Hematopoietic multipotent progenitor cell treated with erythropoietin and hydrocortisone succinate and interleukin-3 and kit ligand, for 8 days (in vitro differentiated cells): Measurements from ENCODE around the gene RNF223.
"Not testable (repeated sequence)": the region's sequence is repeated elsewhere in the genome, so short reads cannot be mapped to it uniquely, and the experiment has no call there.

Experiments
- DNase-seq: peaks from one replicate; pipeline ENCODE4 v3.0.0-alpha.2; 2015

Gene RNF223

DNA sequence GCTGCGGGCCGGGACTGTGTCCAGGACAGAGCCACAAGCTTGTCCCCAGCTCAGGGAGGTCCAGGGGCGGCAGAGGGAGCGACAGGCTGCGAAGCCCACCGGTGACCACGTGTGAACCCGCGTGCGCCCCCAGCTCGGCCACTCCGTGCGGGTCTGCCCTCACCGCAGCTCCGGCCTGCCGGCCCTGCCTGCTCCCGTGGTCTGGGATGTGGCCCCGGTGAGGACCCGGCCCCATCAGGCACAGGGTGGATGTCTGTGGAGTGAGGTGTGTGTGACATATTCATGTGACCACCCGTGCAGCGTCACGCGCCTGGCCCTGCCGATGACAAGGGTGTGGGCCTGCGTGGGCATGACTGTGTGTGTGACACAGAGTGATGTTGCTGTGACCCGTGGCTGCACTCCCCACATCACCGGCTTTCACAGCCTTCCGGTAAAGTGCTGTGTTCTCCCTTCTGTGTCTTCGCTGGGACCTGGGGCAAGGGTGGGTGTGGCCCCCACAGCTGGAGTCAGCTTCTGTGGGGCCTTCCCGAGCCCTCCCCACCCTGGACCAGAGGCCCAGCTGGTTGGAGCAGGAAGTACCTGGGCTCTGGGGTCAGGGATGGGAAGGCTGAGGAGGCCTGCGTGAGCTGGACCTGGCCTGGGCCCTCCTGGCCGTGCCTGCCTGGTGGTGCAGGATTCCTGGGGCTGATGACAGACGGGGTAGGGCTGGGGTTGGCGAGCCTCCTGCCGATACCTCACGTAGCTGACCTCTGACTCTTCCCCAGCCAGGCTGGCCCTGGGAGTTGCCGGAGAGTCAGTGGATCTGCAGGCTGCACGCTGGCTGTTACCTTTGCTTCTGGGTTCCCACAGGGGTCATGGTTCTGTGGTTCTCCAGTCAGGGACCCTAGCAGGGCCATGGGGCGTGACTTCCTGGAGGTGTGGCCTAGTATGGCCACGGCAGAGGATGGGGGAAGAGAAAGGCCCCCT, 4.1 kb downstream of the RNF223 start:
- DNase-seq, result no peak

DNA sequence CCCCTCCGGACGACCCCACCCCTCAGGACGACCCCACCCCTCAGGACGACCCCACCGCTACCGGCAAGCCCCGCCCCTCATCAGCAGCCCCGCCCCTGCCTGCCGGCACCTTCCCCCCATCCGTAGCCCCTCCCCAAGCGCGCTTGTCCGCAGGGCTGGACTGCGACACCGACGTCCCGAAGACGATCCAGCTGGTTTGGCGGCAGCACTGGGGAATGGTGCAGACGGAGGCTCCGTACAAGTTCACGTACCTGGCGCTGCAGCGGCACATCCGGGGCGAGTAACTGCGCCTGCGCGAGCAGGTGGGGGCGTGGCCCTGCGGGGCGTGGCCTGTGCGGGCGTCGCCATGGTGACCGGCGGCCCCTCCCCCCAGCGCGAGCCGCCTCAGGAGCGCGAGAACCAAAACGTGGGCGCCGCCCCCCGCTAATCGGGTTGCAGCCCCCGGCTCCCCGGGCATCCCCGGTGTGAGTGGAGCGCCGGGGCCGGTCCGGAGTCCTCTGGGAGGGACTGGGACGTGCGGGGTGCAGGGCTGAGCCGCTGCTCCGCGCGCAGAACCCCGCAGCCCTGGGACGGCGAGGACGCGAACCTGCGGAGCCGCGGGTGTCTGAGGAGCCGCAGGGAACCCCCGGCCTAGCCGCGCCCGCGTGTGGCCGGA, 4.9 kb downstream of the RNF223 start:
- DNase-seq, result peak; percentile 72

DNA sequence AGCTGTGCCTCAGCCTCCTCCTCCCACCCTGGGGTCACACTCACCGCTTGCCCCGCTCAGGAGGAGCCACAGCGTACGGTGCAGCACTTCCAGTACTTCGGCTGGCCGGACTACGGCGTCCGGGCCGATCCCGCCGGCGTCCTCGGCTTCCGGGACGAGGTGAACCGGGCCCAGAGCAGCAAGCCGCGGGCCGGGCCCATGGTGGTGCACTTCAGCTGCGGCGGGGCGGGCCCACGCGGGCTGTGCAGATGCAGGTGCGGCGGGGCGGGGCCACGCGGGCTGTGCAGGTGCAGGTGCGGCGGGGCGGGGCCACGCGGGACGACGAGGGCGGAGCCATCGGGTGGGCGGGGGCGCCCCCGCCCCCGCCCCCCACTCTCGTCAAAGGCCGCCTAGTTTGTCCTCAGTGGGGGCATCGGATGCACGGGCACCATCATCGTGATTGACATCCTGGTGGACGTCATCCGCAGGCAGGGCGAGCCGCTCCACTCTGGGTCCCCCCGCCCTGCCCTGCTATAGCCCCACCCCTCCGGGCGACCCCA, 5.5 kb downstream of the RNF223 start:
- DNase-seq, result no peak

DNA sequence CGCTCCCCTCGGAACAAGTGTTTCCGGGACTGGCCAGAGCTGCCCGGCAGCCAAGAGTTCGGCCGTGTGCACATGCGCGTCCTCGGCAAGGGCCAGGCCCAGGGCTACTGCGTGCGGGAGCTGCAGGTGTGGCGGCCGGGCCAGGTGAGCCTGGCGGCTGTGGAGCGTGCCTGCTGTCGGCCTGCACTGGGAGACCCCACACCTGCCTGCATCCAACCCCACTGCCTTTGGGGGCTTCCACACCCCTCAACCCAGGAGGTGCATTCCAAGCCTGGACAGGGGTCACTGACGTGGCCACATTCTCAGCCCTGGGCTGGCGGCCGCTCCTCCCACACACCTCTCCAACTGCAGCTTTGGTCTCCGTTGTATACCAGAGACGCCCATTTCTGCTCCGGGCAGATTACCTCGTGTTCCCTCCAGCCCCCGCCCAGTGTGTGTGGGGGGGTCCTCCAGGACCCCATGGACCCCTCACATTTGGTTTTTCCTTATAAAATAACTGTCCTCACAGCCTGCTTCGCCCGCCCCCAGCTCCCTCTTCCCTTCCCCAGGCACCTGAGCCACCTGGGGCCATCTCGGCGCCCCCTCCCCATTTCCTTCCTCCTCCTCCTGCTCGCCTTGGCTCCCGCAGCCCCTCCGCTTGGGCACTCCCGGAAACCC, 6.1 kb downstream of the RNF223 start:
- DNase-seq, result no peak

DNA sequence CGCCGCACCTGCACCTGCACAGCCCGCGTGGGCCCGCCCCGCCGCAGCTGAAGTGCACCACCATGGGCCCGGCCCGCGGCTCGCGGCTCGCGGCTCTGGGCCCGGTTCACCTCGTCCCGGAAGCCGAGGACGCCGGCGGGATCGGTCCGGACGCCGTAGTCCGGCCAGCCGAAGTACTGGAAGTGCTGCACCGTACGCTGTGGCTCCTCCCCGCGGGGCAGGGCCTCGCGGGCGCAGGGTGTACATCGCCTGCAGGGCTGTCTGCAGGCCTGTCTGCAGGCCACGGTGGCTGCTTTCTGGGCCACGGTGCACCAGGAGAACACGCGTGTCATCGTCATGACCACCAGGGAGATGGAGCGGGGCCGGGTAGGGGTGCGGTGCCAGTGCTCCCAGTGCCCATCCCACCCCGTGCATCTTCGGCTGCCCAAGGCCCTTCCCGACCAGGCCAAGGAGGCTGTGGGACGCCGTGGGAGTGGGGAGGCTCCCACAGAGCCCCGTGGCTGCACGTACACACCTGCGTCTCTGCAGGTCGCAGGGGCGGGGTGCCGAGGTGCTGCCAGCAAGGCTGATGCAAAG, 6.7 kb downstream of the RNF223 start:
- no peak for DNase-seq

DNA sequence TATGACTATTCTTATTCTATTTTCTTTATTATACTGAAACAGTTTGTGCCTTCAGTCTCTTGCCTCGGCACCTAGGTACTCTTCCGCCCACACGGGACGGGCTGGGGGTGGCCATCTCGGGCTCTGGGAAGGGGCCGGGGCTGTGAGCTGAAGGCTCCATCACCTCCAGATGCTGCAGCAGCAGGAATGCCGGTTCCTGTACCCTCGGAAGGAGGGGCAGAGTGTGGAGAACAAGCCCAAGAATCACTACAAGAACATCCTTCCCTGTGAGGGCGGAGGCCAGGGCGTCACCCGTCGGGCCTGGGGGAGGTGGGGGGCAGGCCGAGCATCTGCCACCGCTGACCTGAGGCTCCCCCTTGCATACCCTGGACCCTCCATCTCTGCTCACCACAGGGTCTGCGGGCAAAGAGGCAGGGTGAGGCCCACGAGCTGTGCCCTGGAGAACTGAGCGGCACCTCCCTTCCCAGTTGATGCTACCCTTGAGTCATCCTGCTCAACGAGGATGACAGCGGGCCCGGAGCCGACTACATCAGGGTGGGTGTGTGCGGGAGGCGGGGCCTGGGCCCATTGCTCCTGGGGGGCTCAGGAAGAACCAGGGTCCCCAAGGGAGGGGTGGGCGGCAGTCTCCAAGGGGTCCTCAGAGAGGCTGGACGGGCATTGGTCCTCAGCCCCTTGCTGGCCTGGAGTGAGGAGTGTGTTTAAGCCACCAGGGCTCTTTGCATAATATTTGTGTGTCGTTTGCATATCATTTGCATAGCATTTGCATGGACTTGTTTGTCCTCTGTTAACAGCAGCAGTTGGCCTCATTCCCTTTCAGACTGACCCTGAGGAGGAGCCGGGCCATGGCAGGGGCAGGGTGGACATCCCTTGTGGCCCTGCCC, 7.5 kb downstream of the RNF223 start:
- DNase-seq, result no peak

DNA sequence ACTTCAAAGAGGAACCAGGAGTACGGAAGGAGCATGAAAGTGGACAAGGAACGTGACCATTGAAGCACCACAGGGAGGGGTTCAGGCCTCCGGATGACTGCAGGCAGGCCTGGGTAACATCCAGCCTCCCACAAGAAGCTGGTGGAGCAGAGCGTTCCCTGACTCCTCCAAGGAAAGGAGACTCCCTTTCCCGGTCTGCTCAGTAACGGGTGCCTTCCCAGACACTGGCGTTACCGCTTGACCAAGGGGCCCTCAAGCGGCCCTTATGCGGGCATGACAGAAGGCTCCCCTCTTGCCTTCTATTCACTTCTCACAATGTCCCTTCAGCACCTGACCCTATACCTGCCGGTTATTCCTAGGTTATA, 8.2 kb downstream of the RNF223 start:
- not testable (repeated sequence) for DNase-seq

DNA sequence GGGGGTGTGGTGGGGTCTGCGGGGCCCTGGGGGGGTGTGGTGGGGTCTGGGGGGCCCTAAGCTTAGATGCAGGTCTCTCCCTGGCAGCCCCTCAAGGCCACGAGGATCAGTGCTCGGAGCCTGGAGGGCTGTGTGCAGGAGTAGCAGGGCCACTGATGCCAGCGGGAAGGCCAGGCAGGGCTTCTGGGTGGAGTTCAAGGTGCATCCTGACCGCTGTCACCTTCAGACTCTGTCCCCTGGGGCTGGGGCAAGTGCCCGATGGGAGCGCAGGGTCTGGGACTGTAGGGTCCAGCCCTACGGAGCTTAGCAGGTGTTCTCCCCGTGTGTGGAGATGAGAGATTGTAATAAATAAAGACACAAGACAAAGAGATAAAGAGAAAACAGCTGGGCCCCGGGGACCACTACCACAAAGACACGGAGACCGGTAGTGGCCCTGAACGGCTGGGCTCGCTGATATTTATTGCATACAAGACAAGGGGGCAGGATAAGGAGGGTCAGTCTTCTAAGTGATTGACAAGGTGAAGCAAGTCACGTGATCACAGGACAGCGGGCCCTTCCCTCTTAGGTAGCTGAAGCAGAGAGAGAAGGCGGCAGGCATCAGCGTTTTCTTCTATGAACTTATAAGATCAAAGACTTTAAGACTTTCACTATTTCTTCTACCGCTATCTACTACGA, 8.7 kb downstream of the RNF223 start:
- DNase-seq, result no peak

DNA sequence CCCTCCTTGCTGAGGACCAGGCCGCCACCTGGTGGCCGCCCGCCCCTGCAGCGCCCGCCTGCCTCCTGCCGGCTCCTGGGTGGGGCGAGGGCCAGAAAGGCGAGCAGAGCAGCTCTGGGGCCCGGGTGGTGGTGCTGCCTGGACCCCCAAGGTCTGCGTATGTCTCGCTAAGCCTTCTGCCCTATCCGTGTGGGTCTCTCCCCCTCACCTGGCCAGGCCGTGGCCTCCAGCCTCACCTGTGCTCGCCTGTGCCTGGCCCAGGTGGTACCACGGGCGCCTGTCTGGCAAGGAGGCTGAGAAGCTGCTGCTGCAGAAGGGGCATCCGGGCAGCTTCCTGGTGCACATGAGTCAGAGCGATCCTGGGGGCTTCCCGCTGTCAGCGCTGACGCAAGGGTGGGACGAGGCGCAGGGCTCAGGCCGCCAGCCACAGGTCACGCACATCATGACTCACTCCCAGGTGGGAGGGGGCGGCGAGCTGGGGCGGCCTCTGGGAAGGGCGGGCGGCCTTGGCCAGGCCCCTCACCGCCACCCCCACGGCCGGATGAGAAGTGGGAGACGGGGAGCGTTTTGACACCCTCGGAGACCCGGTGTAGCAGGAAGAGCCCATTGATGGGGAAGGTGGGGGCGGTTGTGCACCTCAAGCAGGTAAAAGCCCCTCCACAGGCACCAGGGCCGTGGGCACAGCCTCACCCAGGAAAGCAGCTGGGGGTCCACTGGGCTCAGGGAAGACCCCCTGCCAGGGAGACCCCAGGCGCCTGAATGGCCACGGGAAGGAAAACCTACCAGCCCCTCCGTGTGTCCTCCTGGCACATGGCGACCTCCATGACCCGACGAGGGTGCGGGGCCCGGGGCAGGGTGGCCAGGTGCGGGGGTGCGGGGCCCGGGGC, 9.9 kb downstream of the RNF223 start:
- peak; percentile 51 for DNase-seq

DNA sequence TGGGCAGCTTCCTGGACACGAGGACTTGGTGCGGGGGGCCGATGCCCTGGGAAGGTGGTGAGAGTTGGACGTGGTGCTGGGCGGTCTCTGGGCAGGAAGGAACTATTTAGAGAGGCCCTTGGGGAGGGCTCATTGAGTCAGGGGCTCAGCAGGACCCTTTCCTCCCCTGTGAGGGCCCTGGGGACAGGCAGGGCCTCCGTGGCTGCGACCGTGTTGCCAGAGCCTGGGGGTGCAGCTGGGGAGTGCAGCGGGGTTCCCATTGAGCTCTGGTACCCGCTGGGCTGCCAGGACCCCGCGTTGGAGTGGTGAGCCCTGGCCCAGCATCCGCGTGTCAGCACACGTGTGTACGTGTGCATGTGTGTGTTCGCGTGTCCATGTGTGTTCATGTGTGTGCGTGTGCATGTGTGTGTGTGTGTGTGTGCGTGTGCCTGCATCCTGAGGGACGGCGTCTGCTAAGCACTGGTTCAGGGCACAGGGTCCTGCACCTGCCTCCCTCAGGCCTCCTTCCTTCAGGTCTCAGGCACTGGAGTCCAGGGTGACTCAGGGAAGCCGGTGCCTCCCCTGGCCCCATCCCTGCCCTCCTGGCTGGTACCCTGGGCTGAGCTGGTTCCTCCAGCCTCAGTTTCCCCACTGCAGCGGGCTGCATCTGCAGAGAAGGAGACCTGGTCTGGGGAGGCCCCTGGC, 10.7 kb downstream of the RNF223 start:
- no peak for DNase-seq

DNA sequence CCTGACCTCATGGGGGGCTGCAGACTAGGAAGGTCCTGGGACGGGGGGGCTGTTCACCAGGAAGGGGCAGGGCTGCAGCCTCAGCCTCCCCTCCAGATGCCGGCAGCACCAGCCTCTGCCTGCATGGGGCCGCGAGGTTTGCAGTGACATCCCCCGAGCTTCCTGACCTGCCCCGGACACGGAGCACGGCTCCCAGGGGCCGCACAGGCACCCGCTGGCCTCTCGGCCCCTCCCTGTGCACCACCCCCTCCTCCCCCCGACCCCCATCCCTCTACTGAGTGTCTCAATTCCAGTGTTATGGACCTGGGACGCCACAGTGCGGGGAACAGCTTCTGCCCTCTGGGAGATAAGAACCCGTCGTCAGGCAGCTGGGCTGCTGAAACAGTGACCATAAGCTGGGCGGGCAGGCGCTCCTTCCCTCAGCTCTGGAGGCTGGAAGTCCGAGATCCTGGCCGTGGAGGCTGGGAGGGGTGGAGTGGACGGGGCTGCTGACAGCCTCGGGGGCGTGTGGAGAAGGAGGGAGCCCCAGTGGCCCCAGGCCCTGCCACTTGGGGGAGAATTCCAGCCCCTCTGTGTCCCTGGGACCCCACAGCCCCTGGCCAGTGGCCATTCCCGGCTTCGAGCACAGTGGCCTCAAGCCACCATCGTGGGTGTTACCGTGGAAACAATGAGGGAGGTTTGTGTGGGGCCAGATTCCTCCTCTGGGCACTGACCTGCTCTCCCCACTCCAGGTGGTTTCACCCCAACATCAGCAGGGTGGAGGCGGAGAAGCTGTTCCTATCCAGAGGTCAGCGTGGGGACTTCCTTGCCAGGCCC, 11.6 kb downstream of the RNF223 start:
- no peak for DNase-seq

DNA sequence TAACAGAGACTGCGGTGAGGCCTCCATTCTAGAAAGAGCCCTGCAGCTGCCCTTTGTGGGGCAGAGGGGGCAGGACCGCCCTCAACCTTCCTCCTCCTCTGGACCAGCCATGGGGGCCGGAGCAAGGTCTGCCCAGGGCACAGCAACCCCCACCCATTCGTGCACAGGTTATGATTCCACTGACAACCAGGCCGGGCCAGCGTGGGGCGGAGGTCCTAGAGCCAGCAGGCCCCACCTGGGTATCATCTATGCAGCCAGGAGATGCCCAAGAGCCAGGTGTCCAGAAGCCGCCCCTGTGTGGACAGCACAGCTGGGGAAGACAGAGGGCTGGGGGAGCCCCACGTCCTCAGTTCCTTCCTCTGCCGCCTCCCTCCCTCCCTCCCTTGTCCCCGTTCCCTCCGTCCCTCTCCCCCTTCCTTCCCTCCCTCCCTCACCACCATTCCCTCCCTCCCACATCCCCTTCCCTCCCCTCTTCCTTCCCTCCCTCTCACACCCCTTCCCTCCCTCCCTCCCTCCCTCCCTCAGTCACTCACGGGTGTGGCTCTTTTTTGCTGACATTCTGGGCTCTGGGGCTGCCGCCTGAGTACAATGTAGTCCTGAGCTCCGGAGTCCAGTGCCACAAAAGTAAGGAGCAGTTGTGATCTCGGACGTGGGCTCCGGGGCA, 12.3 kb downstream of the RNF223 start:
- DNase-seq, result no peak

DNA sequence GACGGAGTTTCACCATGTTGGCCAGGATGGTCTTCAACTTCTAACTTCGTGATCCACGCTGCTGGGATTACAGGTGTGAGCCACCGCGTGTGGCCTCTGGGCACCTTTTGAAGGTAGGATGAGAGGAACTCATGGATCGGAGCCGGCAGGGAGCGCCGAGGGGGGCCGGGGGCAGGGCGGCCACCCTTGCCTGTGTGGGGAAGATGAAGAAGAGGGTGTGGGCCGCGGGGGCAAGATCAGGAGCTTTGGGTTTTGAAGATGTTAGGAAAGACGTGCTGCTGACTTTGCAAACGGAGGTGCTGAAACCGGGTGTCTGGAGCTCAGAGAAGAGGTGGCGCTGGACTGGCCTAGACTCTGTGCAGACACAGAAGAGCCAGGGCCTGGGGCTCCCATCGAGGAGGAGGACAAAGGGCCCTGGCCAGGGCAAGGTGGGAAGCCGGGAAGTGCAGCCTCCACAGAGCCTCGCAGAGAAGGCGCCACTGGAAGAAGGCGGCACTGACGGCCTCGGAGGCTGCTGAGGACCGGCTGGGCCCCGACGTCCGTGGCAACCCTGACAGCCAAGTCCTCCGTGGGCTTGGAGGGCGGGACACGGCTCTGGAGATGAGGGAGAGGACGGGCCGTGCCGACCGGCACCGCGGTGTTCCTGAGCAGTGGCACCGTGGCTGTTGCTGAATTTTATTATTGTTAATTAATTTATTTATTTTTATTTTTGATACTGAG, 13.7 kb downstream of the RNF223 start:
- DNase-seq, result no peak

DNA sequence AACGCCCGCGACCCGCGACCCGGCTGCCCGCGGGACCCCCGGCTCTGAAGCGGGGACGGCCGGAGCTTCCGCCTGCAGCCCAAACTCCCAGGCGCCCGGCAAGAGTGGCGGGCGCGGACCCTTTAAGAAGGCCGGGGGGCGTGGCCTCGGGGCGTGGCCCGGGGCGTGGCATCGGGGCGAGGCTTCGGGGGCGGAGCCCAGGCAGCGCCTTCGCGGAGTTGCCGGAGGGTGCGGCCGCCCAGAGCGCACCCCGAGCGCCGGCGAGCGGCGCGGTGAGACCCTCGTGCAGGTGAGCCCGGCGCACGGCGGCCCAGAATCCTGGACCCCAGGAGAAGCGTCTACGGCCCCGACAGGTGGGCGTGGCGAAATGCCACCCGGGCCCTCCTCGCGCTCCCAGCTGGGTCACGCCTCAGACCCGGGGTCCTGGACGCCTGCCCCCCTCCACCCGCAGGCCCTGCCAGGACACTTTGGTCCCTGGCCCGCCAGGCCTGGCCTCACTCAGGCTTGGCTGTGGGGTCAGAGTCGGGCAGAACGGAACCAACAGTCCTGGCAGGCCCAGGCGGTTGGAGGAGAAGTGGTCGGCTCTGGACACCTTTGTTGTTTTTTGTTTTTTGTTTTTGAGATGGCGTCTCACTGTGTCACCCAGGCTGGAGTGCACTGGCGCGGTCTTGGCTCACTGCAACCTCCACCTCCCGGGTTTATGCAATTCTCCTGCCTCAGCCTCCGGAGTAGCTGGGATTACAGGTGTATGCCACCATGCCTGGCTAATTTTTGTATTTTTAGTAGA, 14.4 kb downstream of the RNF223 start:
- DNase-seq, result peak; percentile 80

DNA sequence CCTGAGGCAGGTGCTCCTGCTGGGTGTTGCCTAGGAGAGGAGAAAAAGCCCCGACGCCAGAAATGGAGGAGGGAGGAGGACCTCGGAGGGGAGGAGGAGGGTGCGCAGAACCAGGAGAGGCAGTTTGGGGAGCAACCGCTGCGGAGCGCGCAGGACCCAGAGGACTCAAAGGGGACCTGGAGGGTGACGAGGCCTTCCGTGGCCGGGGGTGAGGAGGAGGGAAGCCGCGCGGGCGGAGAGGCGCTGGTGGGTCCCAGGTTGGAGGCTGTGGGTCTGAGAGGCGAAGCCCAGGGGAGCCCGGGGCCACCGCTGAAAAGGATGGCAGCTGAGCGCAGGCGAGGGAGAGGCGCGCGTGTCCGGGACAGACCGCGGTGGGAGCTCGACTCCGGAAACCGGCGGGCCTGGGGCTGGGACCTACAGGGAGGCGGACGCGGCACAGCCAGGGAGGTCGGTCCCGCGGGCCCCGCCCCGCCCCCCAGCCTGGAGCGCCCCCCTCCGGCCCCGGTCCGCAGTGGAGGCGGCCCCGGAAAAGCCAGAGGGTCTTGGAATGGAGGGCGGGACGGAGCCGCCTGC, 15.1 kb downstream of the RNF223 start:
- no peak for DNase-seq
